ENCODE results near the gene SRCAP.
"Not testable (repeated sequence)": the region's sequence is repeated elsewhere in the genome, so short reads cannot be mapped to it uniquely, and the experiment has no call there.

SRCAP gene

DNA sequence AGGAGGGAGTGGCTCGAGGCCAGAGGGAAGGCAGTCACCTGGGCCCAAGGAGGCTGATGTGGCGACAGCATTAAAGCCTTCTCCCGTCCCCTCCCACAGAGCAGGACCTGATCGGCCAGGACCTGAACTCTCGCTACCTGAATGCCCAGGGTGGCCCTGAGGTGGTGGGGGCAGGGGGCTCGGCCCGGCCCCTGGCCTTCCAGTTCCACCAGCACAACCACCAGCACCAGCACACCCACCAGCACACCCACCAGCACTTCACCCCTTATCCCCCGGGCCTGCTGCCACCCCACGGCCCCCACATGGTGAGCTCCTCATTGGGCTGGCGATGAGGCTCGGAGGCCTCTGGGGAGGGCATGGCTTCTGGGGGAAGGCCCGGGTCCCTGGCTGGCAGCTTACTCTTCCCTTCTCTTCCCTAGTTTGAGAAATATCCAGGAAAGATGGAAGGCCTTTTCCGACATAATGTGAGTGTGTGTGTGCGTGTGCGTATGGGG, 34.3 kb upstream of the SRCAP start:
- FAIRE-seq = no peak

DNA sequence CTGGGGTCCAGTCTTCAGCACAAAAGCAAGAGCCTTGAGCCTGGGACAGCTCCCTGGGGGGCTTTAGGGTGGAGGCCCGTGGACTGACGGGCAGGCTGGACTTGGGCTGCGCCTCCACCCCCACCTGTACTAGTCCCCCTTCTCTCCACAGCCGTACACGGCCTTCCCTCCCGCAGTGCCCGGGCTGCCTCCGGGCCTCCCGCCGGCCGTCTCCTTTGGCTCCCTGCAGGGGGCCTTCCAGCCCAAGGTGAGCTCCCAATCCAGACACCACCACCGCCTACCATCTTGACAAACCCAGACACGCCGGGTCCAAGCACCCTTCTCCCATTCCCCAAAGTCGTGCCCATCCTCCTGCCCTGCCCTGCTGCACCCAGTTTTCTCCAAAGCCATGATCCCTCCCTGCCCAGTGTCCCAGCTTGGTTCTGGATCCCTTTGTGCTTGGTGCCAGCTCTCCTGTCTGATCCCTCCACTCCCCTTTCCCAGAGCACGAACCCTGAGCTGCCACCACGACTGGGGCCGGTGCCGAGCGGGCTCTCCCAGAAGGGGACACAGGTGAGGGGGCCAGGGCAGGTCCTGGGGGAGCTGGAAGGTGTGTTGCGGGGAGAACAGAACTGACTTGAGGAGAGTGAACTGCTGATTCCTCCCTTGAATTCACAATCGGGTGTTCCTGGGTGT, 33.7 kb upstream of the SRCAP start:
- no peak for FAIRE-seq

DNA sequence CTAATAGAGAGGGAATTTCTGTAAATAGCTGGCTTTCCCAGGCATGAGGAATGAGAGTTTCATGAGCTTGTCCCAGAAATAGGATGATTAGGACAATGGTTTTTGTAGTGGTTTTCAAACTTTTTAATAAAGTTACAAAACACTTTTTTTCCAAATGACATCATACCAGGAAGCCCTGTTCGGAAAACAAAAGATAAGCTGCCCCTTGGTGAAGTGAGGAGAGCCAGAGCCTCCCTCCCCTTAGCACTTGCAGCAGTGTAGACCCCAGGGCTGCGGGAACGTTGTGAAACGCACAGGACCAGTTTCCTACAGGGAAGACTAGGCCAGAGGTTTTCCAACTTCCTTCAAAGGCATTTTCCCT, 33.2 kb upstream of the SRCAP start:
- FAIRE-seq = no peak

DNA sequence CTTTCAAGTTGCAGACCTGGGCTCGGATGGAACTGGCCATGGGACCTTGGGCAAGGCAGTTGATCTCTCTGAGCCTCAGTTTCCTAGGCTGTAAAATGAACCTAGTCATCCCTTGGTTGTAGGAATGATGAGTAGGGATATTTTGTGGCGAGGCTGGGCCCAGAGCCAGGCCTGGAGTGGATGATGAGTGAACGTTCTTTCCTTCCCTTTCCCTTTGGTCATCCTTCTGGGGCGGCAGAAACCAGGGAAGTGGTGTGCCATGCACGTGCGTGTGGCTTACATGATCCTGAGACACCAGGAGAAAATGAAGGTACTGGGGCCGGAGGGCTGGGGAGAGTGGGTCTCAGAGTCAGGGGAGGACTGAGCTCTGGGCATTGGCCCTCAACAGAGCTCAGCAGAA, 32.3 kb upstream of the SRCAP start:
- FAIRE-seq = no peak

DNA sequence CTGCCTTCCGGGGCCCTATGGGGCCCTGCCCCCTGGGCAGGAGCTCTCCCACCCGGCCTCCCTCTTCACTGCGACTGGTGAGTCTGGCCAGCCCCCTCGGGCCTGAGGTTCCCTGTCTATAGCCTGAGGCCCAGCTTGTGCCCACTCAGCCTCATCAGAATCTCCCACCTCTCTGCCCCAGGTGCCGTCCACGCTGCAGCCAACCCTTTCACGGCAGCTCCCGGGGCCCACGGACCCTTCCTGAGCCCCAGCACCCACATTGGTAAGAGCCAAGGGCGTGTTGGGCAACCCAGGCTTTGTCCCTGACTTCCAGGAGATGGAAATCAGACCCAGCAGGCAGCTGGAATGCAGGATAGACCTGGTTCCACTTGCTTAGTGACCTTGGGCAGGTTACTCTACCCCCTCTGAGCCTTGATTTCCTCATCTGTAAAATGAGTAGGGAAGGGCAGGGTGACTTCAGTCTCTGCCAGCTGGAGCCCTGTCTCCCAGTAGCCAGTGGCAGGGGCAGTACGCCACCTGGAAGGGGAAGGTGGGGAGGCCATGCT, 31.5 kb upstream of the SRCAP start:
- no peak for FAIRE-seq

DNA sequence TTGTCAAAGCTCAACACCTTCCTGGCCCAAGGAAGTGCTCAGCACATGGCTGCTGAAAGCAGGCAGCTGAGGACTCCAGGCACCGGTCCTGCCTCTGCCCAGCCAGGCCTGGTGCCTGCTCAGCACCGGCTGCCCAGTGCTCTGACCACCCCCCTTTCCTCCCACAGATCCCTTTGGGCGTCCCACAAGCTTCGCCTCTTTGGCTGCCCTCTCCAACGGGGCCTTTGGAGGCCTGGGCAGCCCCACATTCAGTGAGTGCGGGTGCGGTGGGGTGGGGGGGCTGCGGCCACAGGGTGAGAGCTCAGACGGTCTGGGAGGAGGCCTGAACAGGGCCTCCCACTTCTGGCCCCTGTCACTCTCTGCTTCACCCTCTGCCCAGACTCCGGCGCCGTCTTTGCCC, 30.6 kb upstream of the SRCAP start:
- FAIRE-seq = no peak

DNA sequence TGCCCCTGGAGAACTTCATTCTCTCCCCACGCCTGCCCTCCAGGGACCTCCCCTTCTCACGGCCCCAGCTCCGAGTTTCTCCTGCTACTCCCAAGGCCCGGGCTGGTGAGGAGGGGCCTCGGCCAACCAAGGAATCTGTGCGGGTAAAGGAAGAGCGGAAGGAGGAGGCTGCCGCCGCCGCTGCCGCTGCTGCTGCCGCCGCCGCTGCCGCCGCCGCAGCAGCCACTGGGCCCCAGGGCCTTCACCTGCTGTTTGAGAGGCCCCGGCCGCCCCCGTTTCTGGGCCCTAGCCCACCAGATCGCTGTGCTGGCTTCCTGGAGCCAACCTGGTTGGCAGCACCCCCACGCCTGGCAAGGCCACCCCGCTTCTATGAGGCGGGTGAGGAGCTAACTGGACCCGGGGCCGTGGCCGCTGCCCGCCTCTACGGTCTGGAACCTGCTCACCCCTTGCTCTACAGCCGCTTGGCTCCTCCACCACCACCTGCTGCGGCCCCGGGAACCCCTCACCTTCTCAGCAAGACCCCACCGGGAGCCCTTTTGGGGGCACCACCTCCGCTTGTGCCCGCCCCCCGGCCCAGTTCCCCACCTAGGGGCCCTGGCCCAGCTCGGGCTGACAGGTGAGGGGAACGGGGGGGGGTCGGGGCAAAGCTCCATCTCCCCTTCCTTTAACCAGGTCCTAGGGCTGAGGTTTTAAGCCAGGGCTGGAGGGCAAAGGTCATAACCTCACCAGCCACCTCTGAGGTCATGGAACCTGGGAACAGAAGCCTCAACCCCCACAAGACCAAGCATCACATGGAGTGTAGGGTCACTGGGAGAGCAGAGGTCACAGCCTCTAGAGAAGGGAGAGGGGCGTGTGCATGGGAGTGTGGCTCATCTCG, 29.7 kb upstream of the SRCAP start:
- FAIRE-seq = no peak

DNA sequence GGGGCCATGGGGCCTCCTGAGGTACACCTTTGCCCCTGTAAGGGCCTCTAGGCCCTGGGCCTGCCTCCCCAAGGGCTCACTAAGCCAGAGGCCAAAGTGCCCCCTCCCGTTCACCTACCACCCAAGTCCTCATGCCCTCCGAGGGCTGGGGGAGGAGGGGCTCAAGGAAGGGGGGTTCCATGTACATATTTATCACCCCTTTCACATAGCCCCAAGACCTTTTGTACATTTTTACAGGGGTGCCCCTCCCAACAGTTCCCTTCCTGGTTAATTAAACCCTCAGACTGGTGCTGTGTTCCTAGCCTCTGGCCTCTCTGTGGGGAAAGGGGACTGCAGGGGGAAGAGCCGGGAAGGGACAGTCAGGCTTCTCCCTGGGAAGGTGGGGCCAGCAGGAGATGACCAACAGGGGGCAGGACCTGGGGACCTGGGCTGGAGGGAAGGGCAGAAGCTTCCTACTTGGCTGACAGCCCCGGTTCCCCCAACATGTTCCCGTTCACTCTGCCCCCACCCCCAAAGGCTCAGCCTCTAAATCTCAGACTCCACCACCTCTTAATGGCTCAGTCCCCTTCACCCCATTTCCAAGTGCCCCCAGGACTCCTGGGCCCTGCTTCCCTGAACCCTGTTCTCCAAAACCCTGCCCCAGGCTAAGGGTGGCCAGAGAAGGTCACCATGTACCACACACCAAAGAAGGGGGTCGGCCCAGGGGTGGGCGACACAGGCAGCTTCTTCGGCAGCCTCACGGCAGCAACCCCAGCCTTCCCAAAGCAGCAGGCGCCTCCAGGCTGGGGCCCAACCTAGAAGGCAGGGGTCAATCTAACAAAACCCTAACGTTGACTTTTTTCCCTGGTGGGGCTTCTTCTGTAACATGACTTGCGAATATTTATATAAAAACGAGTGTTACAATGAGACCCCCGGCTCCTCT, 28.8 kb upstream of the SRCAP start:
- no peak for FAIRE-seq

DNA sequence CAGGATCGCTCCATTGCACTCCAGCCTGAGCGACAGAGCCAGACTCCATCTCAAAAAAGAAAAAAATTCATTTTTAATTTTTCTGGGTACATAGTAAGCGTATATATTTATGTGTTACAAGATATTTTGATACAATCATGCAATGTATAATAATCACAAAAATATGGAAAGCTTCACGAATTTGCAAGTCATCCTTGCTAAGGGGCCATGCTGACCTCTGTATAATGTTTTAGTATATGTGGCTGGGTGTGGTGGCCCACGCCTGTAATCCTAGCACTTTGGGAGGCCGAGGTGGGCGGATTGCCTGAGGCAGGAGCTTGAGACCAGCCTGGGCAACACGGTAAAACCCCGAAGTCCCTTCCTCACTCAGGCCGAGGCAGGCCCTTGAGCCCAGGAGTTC, 23.8 kb upstream of the SRCAP start:
- FAIRE-seq = no peak

DNA sequence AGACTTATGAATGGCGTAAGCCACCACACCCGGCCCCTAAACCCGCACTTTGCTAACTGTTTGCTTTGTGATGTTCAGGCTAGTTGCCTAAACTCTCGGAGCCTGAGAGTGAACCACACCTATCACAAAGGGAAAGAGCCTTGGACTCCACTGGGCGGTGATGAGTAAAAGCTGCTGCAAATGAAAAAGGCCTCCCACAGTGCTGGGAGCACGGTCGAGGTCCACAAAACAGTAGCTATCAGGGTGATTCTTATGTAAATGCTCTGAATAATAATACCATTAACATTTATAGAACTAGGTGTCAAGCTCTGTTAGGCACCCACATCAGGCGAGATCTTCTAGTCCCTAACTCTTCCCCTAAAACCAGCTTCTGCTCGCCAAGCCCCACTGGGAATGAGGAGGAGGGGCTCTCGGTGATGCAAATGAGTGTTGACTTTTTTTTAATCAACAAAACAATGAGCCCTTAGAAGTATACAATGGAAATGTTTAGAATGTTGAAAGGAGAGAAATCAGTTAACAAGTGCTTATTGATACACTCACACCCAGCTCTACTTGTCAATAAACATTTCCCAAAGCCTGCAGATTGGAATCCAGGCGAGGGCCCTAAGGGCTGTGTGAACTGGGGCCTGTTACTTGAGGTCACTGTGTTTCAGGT, 20.9 kb upstream of the SRCAP start:
- FAIRE-seq = no peak

DNA sequence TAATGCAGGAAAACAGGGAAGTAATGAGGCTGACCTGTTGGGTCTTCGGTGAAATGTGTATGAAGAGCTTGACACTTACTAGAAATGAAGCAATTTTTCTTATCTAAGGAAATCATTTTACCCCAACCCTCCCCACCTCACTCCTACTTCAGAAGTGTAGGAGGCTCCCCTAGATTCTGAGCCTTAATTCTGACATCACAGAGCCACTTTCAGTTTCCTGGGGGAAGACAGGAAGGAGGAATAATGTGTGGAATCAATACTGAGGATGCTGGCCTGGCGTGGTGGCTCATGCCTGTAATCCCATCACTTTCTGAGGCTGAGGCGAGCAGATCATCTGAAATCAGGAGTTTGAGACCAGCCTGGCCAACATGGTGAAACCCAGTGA, 20.4 kb upstream of the SRCAP start:
- FAIRE-seq = no peak

DNA sequence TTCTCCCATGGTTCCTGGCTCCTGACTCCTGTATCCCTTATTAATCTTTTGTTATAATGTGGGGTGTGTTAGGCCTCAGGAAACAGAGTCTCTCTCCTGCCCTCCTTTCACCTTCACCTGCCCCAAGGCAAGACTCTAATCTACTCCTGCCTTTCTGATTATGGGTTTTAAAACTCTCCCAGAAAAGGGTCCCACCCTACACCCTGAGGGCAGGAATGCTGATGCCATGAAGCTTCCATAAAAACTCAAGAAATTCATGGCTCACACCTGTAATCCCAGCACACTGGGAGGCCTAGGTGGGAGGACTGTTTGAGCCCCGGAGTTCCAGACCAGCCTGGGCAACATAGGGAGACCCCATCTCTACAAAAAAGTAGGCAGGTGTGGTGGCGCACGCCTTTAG, 18.6 kb upstream of the SRCAP start:
- no peak for FAIRE-seq

DNA sequence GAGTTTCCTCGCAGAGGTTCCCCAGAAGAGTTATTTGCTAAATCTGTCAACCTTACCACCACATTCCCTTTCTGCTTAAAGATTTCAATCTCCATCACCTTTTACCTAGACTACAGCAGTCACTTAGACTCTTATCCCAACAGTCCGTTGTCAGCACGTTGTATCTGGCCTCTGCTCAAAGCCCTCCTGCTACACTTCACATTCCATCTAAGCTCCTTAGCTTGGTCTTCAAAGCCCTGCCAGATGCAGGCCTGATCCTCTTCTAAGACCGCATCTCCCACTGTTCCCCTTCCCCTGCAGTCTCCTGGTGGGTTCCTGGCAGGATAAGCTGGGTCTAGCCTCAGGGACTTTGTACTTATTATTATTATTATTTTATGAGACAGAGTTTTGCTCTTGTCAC, 10.3 kb upstream of the SRCAP start:
- no peak for FAIRE-seq

DNA sequence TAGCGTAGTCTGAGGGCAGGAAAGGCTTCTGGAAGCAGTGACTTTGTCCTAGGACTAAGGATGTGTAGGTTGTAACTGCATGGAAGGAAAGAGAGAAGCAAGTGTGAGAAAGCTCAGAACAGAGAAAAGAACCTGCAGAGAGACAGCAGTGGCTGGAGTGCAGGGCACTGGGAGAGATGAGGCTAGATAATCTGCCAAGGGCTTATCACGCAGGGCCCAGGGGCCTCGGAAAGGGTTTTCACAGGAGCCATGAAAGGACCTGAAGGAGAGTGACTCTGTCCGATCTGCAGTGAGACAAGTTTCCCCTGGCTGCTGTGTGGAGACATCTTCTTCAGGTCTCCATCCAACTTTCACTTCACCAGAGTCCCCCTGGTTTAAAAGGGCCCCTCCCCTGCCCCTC, 7.1 kb upstream of the SRCAP start:
- no peak for FAIRE-seq

DNA sequence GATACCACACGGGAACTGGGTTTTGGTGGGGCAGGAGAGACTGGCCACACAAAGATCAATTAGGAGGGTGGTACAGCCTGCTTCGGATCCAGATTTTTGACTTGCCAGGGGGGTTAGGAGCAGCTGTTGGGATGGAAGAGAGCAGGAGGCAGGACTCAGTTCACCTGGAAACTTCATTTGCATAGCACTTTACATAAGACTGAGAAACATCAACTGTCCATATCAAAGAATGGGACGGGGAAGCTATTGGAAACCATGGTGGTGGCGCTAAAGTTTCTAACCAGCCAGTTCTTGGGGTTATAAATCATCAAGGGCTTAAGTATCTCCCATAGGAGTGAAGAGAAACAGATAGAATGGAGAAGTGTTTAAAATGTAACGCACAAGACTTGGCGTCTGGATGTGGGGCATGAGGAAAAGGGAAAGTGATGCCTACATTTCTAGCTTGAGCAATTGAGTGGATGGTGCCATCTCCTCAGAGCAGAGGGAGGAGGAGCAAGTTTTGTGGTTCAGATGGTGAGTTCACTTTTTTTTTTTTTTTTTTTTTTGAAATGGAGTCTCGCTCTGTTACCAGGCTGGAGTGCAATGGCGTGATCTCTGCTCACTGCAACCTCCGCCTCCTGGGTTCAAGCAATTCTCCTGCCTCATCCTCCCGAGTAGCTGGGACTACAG, 6.4 kb upstream of the SRCAP start:
- no peak for FAIRE-seq

DNA sequence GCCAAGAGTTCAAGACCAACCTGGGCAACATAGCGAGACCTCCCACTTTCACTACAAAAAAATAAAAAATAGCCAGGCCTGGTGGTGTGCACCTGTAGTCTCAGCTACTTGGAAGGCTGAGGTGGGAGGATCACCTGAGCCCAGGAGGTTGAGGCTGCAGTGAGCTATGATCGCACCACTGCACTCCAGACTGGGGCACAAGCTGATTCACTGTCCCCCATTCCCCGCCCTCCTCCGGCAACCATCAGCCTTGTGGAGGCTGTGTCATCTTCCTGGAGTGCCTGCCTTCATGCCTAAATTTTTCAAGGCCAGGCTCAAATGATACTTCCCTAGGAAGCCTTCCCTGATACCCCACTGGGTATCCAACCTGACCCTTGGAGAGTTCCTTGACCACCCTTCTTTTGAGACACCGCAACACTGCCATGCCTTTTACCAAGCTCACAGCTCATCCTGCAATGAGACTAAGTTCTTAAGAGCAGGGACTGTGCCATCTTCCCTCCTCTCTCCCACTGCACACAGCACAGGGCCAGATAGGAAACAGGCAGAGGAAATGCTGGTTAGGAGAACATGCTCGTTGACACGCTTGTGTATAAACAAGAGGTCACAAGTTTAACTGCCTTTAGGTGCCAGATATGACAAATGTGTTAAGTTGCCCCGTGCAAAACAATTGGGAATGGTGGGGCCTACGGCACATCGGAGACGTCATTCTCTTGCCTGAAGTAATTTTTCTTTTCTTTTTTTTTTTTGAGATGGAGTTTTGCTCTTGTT, 3.9 kb upstream of the SRCAP start:
- FAIRE-seq = no peak

DNA sequence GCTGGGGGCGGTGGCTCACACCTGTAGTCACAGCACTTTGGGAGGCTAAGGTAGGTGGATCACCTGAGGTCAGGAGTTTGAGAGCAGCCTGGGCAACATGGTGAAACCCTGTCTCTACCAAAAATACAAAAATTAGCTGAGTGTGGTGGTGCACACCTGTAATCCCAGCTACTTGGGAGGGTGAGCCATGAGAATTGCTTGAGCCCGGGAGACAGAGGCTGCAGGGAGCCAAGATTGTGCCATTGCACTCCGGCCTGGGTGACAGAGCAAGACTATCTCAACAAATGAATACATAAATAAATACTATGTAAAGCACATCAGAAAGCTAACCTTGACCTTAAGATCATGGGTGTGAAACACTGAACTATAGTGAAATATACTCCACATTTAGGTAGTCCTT, 2.3 kb upstream of the SRCAP start:
- FAIRE-seq = not testable (repeated sequence)

DNA sequence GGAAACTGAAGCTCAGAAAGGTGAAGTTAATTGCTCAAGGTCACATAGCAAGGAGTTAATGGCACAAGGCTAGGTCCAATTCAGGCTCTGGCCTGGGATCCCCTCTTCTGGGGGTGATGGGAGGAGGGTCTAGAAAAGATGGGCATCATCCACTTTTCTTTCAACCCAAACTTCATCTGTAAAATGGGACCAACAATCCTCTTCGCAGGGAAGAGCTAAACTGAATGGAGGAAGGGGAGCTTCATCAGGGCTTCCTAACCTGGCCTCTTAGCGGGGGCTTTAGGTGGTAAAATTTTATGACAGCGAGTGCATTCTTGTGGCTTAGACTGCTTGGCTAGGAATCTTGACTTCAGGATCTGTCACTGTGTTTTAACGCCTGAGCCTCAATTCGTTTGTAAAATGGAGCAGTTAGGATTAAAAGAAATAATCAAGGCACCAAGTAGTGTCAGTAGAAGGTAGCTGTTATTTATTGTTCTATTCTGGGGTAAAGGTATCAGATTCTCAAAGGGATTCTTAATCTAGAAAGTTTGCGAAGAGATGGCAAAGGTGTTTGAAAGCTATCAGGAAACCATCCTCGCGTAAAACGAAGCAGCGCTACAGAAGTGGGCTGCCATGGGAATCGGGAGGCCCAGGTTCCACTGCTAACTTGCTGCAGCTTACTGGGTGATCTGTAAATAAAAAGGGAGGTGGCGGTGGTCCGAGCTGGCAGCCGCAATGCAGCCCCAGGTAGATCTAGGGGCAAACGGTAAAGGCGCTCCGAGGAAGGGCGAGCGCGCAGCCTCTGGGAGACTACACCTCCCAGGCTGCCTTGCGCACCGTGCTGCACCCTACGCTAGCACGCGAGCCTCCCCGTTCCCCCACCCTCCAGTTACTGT, 1.5 kb upstream of the SRCAP start:
- no peak for FAIRE-seq

DNA sequence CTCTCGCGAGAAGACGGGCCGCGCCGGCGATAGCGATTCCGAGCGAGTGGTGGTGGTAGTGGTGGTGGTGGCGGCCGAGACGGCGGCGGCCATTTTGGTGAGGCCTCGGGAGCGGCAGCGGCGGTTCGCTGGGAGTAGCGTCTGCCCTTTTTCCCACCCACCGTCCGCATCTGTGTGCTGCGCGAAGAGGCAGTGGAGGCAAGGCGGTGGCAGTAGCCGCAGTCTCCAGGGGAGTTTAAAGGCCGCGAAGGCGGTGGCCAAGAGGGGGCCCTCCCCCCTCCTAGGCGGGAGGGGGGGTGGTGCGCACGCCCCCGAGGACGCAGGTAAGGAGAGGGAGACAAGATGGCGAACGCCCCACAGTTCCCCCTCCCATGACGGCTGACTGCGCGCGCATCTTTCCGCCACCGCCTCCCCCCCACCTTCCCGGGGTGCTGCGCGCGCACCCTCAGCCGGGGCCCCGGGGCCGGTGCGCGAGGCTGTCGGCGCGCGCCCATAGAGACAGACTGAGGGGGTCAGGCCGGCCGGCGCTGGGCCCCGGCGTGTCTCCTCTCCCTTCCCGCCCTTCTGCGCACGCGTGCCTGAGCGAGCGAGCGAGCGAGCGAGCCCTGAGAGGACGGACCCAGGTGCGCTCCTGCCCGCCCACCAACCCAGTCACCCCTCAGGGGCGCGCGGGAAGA, 694 bp upstream of the SRCAP start:
- no peak for FAIRE-seq
